Hepatic stellate cell (primary cell): ENCODE results near the gene RND2.
"Not testable (repeated sequence)": the region's sequence is repeated elsewhere in the genome, so short reads cannot be mapped to it uniquely, and the experiment has no call there.

Experiments
- DNase-seq: peaks from one replicate; pipeline ENCODE4 v3.0.0; 2011; ENCODE audit warnings: low spot score

RND2 gene

DNA sequence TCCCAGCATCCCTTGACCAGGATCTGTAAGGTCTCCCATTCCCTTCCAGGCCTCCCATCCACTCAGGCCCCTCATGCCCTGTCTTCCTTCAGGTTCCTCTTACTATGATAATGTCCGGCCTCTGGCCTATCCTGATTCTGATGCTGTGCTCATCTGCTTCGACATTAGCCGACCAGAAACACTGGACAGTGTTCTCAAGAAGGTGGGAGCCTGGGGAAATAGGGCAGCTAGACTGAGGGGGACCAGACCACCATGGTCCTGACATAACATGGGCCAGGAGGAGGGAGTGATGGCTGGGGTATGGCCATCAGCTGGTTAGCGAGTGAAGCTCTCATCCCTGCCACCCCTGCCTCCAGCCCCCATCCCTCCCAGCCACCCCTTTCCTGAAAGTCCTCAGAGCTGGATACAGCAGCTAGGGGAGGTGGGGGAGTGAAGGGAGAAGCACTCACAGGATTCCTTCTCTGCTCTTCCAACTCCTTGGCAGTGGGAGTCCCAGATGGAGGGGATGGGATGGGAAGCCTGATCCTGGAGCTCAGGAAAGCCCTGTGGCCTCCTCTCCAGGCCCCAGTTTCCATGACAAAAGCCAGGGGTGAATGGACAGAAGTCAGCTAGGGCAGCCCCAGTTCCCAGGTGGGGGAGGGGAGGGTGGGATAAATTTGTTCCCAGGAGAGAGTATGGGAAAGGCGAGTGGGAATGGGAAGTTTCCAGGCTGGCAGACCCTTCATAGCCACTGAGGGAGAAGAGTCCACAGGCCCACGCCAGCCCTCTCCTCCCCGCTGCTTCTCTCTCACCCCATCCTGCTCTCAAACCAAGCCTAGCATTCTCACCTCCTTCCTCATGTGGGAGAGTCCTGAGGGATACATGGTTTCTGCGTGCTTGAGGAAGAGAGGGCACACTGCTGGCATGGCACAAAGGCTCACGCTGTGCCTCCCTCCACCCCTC lies 2.3 kb downstream of the RND2 start:
- DNase-seq: no peak

DNA sequence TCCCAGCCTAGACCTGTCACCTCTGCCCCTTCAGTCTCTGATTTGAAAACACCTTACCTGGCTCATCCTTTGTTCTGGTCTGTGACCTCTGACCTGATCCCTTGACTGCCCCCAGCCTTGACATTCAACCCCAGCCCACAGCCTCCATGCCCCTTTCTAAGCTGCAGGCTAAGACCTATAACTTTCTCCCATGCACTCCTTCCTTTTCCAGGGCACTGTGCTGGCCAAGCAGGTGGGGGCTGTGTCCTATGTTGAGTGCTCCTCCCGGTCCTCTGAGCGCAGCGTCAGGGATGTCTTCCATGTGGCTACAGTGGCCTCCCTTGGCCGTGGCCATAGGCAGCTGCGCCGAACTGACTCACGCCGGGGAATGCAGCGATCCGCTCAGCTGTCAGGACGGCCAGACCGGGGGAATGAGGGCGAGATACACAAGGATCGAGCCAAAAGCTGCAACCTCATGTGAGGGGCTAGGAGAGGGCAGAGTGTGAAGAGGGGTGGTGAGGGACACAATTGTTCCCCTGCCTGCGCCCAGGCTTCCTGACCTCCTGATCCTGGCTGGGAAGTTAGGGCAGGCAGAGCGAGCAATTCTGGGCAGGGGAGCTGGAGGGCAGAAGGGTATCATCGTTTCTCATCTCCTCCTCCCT lies 3.3 kb downstream of the RND2 start:
- no peak for DNase-seq

GRCh38 chr17:43030137-43030767 lies 5.2 kb downstream of the RND2 start:
- DNase-seq: no peak

GRCh38 chr17:43031666-43032065 lies 6.6 kb downstream of the RND2 start:
- DNase-seq: no peak

DNA sequence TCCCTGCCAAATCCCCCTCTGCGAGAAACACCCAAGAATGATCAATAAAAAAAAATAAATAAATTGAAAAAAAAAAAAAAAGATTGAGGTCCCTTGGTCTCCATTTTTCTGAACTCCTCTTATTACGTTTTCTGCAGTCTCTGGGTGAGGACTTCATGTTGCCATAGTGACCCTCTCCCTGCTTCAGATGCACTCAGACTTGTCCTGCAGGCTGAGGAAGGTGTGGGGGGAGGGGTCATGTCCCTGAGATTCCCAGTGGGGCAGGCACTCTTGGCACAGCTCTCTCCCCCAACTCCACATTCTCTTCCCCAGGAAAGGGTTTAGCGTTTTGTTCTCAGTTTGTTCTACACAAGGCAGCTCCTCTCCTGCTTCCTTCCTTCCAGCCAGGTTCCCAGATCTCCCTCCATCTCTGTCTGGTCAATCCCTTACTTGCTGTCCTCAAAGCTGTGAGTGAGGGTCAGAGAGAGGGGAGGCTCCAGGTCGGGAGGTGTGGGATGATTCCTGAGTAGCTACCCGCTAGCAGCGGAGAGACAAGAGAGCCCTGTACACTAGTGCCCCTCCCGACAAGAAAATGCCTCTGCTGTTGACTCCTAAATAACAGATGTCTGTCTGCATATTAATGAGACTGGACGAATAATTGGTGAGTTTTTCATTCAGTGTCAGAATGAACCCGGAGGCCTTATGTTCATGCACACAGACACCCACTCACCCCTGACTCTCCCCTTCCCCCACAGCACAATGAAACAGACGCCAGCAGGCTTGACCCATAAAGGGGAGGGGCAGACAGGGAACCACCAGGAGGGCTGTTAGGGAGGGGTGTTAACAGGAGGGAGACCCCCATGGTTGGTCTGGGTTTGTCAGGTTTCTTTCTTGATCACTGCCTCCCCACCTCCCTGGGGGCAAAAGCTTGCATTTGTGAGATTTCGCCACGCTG lies 9.2 kb downstream of the RND2 start:
- DNase-seq: no peak

DNA sequence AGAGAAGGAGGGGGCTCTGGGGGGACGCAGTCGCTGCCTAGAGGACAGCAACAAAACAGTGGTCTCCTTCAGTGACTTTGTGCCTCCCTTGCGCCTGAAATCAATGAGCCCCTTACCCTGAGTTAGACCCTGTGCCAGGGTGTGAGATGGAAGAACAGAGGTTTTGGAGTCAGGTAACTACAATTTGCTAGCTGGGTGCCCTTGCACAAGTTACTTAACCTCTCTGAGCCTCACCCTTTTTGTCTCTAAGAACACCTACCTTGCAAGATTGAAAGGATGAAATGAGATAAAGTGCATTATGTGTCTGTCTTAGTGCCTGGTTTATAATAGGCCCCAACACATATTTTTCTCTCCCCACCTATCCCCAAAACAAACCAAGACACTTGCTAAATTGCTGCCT lies 9.9 kb downstream of the RND2 start:
- DNase-seq: no peak

DNA sequence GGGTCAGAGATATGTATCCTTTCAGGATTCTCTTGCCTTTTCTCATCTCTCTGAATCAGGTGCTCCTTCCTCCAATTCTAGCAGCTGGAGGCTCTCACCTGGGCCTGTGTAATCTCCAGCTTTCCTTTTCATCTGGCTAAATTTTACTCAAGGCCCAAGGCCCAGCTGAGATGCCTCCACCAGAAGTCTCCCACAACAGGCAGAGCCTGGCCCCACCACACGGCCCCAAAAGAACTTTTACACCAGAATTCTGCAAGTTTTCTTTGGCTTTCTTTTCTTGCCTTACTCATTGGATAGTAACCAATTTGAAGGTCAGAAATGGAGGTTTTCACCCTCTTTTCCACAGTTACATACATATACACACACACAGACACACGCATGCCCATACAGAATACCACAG lies 14.6 kb downstream of the RND2 start:
- no peak for DNase-seq

DNA sequence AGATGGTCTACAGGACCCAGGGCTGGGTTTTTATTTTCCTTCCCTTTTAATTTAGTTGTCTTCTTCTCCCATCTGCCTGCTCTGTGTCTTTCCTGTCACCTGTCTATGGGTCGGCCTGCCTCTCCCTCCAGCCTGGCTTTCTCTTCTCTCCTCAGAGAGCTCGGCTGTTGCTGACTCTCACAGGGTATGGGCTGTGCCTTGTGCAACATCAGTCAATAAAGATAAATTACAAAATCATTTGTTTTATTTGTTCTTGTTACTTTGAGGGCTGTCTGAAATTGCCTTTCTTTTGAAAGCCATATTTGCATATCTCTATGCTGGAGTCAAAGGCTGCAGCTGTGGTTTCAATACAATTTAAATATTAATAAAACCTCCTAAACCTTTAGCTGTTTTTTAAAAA lies 15.6 kb downstream of the RND2 start:
- no peak for DNase-seq

GRCh38 chr17:43042025-43042628 lies 17.1 kb downstream of the RND2 start:
- no peak for DNase-seq

DNA sequence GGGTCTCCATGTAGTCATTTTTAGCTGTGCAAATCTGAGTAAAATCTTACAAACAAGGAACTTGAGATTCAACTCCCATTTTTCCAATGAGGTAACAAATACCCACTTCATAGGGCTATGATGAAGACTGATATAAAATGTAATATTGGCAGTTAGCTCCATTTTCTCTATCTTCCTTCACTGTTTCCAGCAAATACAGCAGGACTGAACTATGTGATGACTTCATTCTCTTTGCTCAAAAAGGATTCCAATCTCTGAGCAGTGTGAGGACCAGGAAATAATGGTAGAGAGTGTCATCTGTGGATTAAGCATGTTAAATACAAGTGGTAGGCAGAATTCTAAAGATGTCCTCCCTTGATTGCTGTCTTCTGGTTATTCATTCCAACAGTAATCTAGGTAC lies 18.3 kb downstream of the RND2 start:
- no peak for DNase-seq

DNA sequence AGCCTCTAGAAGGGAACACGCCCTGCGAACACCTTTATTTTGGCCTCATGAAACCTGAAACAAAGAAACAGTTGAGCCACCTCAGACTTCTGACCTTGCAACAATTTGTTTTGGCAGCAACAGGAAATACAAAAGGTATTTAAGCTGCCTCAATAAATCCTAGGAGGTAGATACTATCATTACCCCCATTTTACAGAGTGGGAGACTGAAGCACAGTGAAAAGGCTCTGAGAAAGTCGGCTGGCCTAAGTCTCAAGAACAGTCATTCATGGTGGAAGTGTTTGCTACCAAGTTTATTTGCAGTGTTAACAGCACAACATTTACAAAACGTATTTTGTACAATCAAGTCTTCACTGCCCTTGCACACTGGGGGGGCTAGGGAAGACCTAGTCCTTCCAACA lies 19.0 kb downstream of the RND2 start:
- DNase-seq: no peak

GRCh38 chr17:43051969-43052368 lies 26.9 kb downstream of the RND2 start:
- DNase-seq: no peak

- DNase-seq: not testable (repeated sequence)
Measured at GRCh38 chr17:43053008-43053407, 28.0 kb downstream of the RND2 start.

GRCh38 chr17:43056051-43056450 lies 31.0 kb downstream of the RND2 start:
- no peak for DNase-seq

GRCh38 chr17:43062984-43063638 lies 38.1 kb downstream of the RND2 start:
- DNase-seq: no peak

GRCh38 chr17:43068570-43069367 lies 43.7 kb downstream of the RND2 start:
- no peak for DNase-seq

DNA sequence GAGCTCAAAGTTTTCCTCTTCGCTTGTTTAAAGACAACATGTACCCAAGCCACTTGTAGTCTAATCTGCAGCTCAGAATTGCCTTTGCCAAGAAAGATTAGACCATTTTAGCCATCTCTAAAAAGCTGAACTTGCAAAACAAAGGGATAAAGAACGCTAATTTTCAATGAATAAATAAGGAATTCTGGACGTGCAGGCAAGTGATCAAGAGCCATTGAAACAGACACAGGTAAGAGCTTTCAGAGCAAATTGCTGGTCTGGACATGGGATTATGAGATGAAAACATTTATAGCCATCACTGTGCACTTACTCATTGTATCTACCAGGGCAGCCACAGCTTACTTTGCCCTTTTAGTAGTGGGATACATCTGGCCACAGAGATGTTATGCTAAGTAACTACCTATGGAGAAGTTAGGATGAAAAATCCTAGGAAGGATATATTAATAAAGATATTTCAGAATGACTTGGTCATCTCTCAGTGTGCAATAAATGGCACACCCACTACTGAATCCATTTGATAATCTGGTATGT lies 44.4 kb downstream of the RND2 start:
- no peak for DNase-seq

DNA sequence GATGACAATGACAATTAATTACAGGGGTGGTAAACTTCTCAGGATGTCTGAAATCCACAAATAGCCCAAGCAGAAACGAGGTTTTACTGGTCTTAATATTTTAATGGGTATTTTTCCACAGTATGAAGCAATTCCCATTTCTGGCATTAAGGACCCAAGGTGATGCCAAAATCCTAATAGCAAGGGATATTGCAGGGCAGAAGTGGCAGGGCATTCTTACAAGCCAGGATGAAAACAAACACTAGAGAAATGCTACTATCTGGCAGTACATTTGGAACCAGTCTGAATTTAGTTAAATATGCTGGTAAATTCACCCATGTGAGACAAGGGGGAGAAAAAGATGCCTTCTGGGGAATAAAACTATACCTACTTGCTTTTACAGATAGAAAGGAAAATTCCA lies 45.2 kb downstream of the RND2 start:
- no peak for DNase-seq

GRCh38 chr17:43070872-43071271 lies 45.8 kb downstream of the RND2 start:
- DNase-seq: no peak

DNA sequence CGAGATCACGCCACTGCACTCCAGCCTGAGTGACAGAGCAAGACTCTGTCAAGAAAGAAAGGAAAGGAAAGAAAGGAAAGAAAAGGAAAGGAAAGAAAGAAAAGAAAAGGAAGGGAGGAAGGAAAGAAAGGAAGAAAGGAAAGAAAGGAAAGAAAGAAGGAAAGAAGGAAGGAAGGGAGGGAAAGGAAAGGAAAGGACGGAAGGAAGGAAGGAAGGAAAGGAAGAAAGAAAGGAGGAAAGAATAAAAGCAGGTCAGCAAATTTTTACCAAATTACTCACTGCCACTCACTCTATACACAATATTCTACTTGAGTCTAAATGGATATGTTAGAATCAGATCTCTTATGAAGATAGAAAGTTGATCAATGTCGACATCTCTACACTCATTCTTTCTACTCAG lies 49.8 kb downstream of the RND2 start:
- no peak for DNase-seq
